K562 (cell line): ENCODE data around the gene RXRA. TPM values are rescaled to one million over a fixed set of nuclear protein-coding genes. Genes with fewer than 3 reads are reported as not detected.

Source experiments
- C11orf30 ChIP-seq: fragments of 450-650 bp; IDR thresholded peaks from 2 replicates; pipeline ENCODE4 v1.6.1; 2016; ENCODE audit warnings: low read depth, mild to moderate bottlenecking
- CHCHD3 ChIP-seq: fragments of 250-450 bp; sonication (Bioruptor Pico); IDR thresholded peaks from 2 replicates; pipeline ENCODE4 v2.1.2; 2022; ENCODE audit warnings: mild to moderate bottlenecking
- CREBBP ChIP-seq: IDR thresholded peaks from one replicate; pipeline ENCODE4 v1.6.1; 2012; ENCODE audit warnings: low read depth, mild to moderate bottlenecking, control low read depth, inconsistent platforms, low read length
- ELK3 ChIP-seq: fragments of 450-650 bp; formaldehyde crosslinking; IDR thresholded peaks from 2 replicates; pipeline ENCODE4 v1.4.0; 2020; ENCODE audit warnings: mild to moderate bottlenecking
- FOXP4 ChIP-seq: sonication (generic); formaldehyde crosslinking; IDR thresholded peaks from 2 replicates; pipeline ENCODE4 v1.8.0; 2022; ENCODE audit warnings: mild to moderate bottlenecking, missing genetic modification reagents, borderline replicate concordance
- IRF2 ChIP-seq: sonication (generic); formaldehyde crosslinking; IDR thresholded peaks from 2 replicates; pipeline ENCODE4 v1.8.1; 2022; ENCODE audit warnings: mild to moderate bottlenecking, missing genetic modification reagents
- LCOR ChIP-seq: sonication (generic); formaldehyde crosslinking; IDR thresholded peaks from 2 replicates; pipeline ENCODE4 v1.8.0; 2022; ENCODE audit warnings: mild to moderate bottlenecking, missing genetic modification reagents
- PHB2 ChIP-seq: fragments of 450-650 bp; IDR thresholded peaks from 2 replicates; pipeline ENCODE4 v1.6.1; 2017; ENCODE audit warnings: low read depth
- PKNOX1 ChIP-seq: fragments of 450-650 bp; IDR thresholded peaks from 2 replicates; pipeline ENCODE4 v1.6.1; 2016
- THRB ChIP-seq: fragments of 450-650 bp; formaldehyde crosslinking; conservative IDR thresholded peaks from 2 replicates; pipeline ENCODE4 v1.4.0; 2022; ENCODE audit warnings: mild to moderate bottlenecking, missing genetic modification characterization
- ZNF318 ChIP-seq, 2 experiments: fragments of 450-650 bp; IDR thresholded peaks; 2 replicates each; pipeline ENCODE4 v1.6.1; 2016; ENCODE audit warnings: mild to moderate bottlenecking in 2 of 2, borderline replicate concordance in 1 of 2, low read depth in 1 of 2, moderate library complexity in 1 of 2
- ZNF511 ChIP-seq: sonication (generic); formaldehyde crosslinking; IDR thresholded peaks from 2 replicates; pipeline ENCODE4 v1.8.0; 2022; ENCODE audit warnings: mild to moderate bottlenecking, missing genetic modification reagents
- polyA plus RNA-seq, 8 experiments: library from polyadenylated mRNA; depleted of rRNA in 4 of 8; stranded (reverse) in 5 of 8; unstranded in 3 of 8; fragments of >200 nt; fragmentation: Nextera tagmentation in 2 of 8; fragmentation: Illumina TruSeq in 1 of 8; extraction: Ambion mirVana in 2 of 8; extraction: Trizol in 1 of 8; gene quantifications; 2 replicates each; pipeline versions ENCODE4 v1.2.1 to v1.2.3, GENCODE V29; 2011 to 2014; ENCODE audit warnings: inconsistent platforms in 1 of 8, missing spikeins in 1 of 8
- total RNA-seq, 7 experiments: library from RNA; depleted of rRNA in 6 of 7; stranded (reverse); fragments of >200 nt in 6 of 7; fragmentation: Illumina TruSeq in 2 of 7; extraction: Trizol in 2 of 7; gene quantifications; 2 replicates each; pipeline versions ENCODE4 v1.2.1 to v1.2.3, GENCODE V29; 2011 to 2021; ENCODE audit warnings: low replicate concordance in 1 of 7

RXRA gene
- total and polyA plus RNA-seq, 9 of the 15 experiments (the other 6 are each of a cell fraction or from before 2014, with no cell fraction given): 0.35 to 23.6 (median 4.6) TPM

GRCh38 chr9:134338394-134339182, 12.3 kb downstream of the RXRA start (continued):
- TF ChIP-seq PKNOX1 (peak; percentile 49; the same call in 1 of the 2 replicates), THRB (CRISPR knock-in tag) (no peak), CREBBP (no peak), LCOR (CRISPR knock-in tag) (peak; percentile 54; the same call in 1 of the 2 replicates), ZNF511 (CRISPR knock-in tag) (no peak; the same call in 1 of the 2 replicates), FOXP4 (CRISPR knock-in tag) (no peak), ELK3 (CRISPR knock-in tag) (no peak), CHCHD3 (CRISPR knock-in tag) (no peak), IRF2 (CRISPR knock-in tag) (no peak), C11orf30 (no peak), PHB2 (peak; percentile 94), ZNF318 (IDR thresholded peaks at IDR 0.05; ENCODE audit: borderline replicate concordance in 1 of 2, low read depth in 1 of 2) (no peak)
